AG09309 (cell line): Measurements from ENCODE around the gene NDST3.

Source experiments
- DNase-seq: peaks from one replicate; pipeline ENCODE4 v3.0.0-alpha.2; 2010; ENCODE audit warnings: low read depth
- H3K4me3 ChIP-seq: 2 replicates; pipeline ENCODE4 v1.5.1; 2011; ENCODE audit warnings: mild to moderate bottlenecking, low read depth, low read length, moderate library complexity; ENCODE audit not compliant: control insufficient read depth
- TF ChIP-seq, protein P1 (sequence below): IDR thresholded peaks from 2 replicates; pipeline ENCODE4 v1.5.1; 2011; ENCODE audit warnings: mild to moderate bottlenecking, low read depth, low read length, inconsistent platforms; ENCODE audit not compliant: insufficient read depth, control insufficient read depth; ENCODE audit errors: missing control alignments

The NDST3 gene

GRCh38 chr4:118114720-118115119 lies 80.4 kb downstream of the NDST3 start:
- H3K4me3 ChIP-seq = no peak overlapping the region
- TF ChIP-seq, protein P1, sequence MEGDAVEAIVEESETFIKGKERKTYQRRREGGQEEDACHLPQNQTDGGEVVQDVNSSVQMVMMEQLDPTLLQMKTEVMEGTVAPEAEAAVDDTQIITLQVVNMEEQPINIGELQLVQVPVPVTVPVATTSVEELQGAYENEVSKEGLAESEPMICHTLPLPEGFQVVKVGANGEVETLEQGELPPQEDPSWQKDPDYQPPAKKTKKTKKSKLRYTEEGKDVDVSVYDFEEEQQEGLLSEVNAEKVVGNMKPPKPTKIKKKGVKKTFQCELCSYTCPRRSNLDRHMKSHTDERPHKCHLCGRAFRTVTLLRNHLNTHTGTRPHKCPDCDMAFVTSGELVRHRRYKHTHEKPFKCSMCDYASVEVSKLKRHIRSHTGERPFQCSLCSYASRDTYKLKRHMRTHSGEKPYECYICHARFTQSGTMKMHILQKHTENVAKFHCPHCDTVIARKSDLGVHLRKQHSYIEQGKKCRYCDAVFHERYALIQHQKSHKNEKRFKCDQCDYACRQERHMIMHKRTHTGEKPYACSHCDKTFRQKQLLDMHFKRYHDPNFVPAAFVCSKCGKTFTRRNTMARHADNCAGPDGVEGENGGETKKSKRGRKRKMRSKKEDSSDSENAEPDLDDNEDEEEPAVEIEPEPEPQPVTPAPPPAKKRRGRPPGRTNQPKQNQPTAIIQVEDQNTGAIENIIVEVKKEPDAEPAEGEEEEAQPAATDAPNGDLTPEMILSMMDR = no peak
- no peak for DNase-seq

DNA sequence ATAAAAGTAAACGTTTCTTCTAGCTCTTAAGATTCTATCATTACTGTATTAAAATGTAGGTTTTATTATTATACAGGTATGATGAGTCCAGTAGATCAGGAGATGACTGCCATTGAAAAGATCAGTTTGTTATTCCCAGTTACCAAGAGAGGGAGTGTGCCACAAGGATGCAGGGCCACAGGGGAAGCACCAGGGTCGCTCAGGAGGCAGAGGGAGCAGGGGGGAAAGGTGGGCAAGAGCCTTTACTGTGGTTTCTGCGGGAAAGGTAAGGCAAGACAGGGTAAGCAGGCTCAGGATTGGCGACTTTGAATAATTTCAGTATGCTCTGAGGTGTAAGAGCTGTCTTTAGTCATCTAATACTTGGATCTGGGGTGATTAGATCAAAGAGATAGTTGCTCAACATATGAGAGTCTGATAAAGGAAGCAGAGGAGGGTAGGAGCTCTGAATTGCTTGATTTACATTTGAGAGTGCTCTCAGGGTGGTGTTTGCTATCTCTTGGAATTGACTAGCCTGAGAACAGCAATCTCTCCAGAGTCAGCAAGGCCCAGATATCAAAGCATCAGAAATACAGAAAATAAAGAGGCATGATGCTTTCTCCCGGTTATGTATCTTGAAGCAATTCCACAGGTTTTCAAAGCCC lies 86.0 kb downstream of the NDST3 start:
- no peak overlapping the region for H3K4me3 ChIP-seq
- DNase-seq = no peak
- TF ChIP-seq, protein P1 = no peak

- H3K4me3 ChIP-seq = no peak overlapping the region
- DNase-seq = no peak
- TF ChIP-seq, protein P1 = no peak
These were observed 90.7 kb downstream of the NDST3 start for GRCh38 chr4:118124997-118125396.

GRCh38 chr4:118139241-118139640 lies 105.0 kb downstream of the NDST3 start:
- no peak for DNase-seq
- H3K4me3 ChIP-seq = no peak overlapping the region
- TF ChIP-seq, protein P1 = no peak

DNA sequence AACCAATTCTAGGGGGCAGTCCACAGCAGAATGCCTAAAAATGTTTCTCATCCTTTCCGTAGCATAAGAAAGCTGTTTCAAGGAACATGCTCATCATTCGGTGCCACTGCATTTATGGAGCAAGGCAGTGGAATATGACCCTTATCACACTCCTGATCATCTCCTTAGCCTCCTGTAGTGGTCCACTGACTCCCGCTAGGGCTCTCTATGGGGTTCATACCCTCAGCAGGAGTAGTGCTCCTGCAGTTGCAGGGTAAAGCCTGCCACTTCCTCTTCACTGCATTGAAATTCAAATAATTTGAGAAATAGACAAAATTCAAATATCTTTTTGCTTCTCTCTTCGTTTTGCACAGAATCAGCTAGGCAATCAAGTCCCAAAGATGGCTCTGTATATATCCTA lies 107.0 kb downstream of the NDST3 start:
- no peak overlapping the region for H3K4me3 ChIP-seq
- DNase-seq = no peak
- TF ChIP-seq, protein P1 = no peak

- peak; percentile 42 for DNase-seq
- H3K4me3 ChIP-seq = no peak overlapping the region
- TF ChIP-seq, protein P1 = no peak
These were observed 120.4 kb downstream of the NDST3 start for GRCh38 chr4:118154649-118155048.
